ENCODE data around the gene HCAR3.

Gene HCAR3

GRCh38 chr12:122665759-122666158, 50.9 kb downstream of the HCAR3 start:
- TF ChIP-seq REST (IDR thresholded peaks at IDR 0.05; ENCODE audit: insufficient replicate concordance, low read depth) = no peak
- no peak for TF ChIP-seq CTCF (IDR thresholded peaks at IDR 0.05; ENCODE audit: insufficient read depth, low read length)
- no peak for TF ChIP-seq GABPA (IDR thresholded peaks at IDR 0.05; ENCODE audit: low read depth)
- no peak for TF ChIP-seq POLR2AphosphoS5 (IDR thresholded peaks at IDR 0.05; ENCODE audit: low read depth)
- TF ChIP-seq SPI1 (IDR thresholded peaks at IDR 0.05; ENCODE audit: borderline replicate concordance, low read depth) = no peak
- H3K4me3 ChIP-seq (replicated peaks; ENCODE audit: insufficient read depth, low read length) = no peak overlapping the region
- no peaks in the 10 kb centered on the region for H3K27me3 ChIP-seq (ENCODE audit: insufficient read depth, poor library complexity, severe bottlenecking)
- no peak for DNase-seq (ENCODE audit: low read depth in 1 of 2, low spot score in 1 of 2)
- no peak overlapping the region for H3K27ac ChIP-seq (replicated peaks)

GRCh38 chr12:122665349-122665748, 51.3 kb downstream of the HCAR3 start:
- DNase-seq (ENCODE audit: low read depth in 1 of 2, low spot score in 1 of 2) = no peak
- Histone ChIP-seq H3K27me3 (ENCODE audit: insufficient read depth, poor library complexity, severe bottlenecking) (no peaks in the 10 kb centered on the region), H3K27ac (replicated peaks) (no peak overlapping the region), H3K4me3 (replicated peaks; ENCODE audit: insufficient read depth, low read length) (no peak overlapping the region)
- TF ChIP-seq CTCF (IDR thresholded peaks at IDR 0.05; ENCODE audit: insufficient read depth, low read length) = no peak
- TF ChIP-seq SPI1 (IDR thresholded peaks at IDR 0.05; ENCODE audit: borderline replicate concordance, low read depth) = no peak
- TF ChIP-seq POLR2AphosphoS5 (IDR thresholded peaks at IDR 0.05; ENCODE audit: low read depth) = no peak
- TF ChIP-seq GABPA (IDR thresholded peaks at IDR 0.05; ENCODE audit: low read depth) = no peak
- TF ChIP-seq REST (IDR thresholded peaks at IDR 0.05; ENCODE audit: insufficient replicate concordance, low read depth) = no peak

Data from HL-60 (cell line).